IMR-90 (cell line): ENCODE results near the gene CCNE1. TPM values are rescaled to one million over a fixed set of nuclear protein-coding genes. Genes with fewer than 3 reads are reported as not detected.
"Not testable (repeated sequence)": the region's sequence is repeated elsewhere in the genome, so short reads cannot be mapped to it uniquely, and the experiment has no call there.

Experiments used
- ATAC-seq: fragments of 200-7000 bp; cut with Tn5 transposase; 2 replicates; pipeline ENCODE4 v1.9.1; 2020; ENCODE audit warnings: low read depth, mild to moderate bottlenecking, moderate library complexity
- BruUV-seq: library from RNA; stranded (reverse); fragments of 400-500 nt; replicated peaks from 2 replicates; lab custom pipeline; 2021; lab: Mats Ljungman, UMichigan
- CTCF ChIA-PET: fragments of 300-600 bp; formaldehyde crosslinking; extraction: SDS; loops from one replicate; lab custom pipeline; 2021; ENCODE audit warnings: antibody characterized with exemption; lab: Yijun Ruan, JAX
- POLR2A ChIA-PET: fragments of 300-600 bp; sonication (Branson Sonifier 250); formaldehyde crosslinking; loops from one replicate; lab custom pipeline; 2022; ENCODE audit warnings: antibody characterized with exemption; ENCODE audit not compliant: unreplicated experiment; lab: Charles Lee
- DNase-seq: peaks from one replicate; pipeline ENCODE4 v3.0.0; 2013
- H2AFZ ChIP-seq: replicated peaks from 2 replicates; pipeline ENCODE3; 2013; ENCODE audit warnings: low read length, mild to moderate bottlenecking; ENCODE audit not compliant: poor library complexity
- H2AK5ac ChIP-seq: 2 replicates; pipeline ENCODE4 v1.6.1; 2013; ENCODE audit warnings: low read depth, low read length, inconsistent platforms
- H2AK9ac ChIP-seq: replicated peaks from 2 replicates; pipeline ENCODE3; 2013; ENCODE audit warnings: mild to moderate bottlenecking, low read depth, low read length, moderate library complexity; ENCODE audit not compliant: poor library complexity
- H2BK120ac ChIP-seq: 2 replicates; pipeline ENCODE4 v1.6.1; 2013; ENCODE audit warnings: low read depth, low read length, inconsistent platforms
- H2BK15ac ChIP-seq: 3 replicates; pipeline ENCODE4 v1.6.1; 2013; ENCODE audit warnings: low read depth, low read length, inconsistent platforms
- H2BK20ac ChIP-seq: 2 replicates; pipeline ENCODE4 v1.6.1; 2013; ENCODE audit warnings: low read depth, mild to moderate bottlenecking, inconsistent platforms, low read length, moderate library complexity
- H2BK5ac ChIP-seq: 2 replicates; pipeline ENCODE4 v1.6.1; 2013; ENCODE audit warnings: mild to moderate bottlenecking, low read depth, low read length, inconsistent platforms; ENCODE audit not compliant: poor library complexity, severe bottlenecking
- H3K14ac ChIP-seq: replicated peaks from 2 replicates; pipeline ENCODE4 v1.6.1; 2013; ENCODE audit warnings: low read depth, low read length, inconsistent platforms
- H3K18ac ChIP-seq: 2 replicates; pipeline ENCODE4 v1.6.1; 2013; ENCODE audit warnings: low read depth, low read length, control low read depth
- H3K23ac ChIP-seq: 2 replicates; pipeline ENCODE4 v1.6.1; 2013; ENCODE audit warnings: low read depth, low read length, inconsistent platforms
- H3K27ac ChIP-seq: 2 replicates; pipeline ENCODE4 v1.5.1; 2013; ENCODE audit warnings: mild to moderate bottlenecking, control low read depth, low read length; ENCODE audit not compliant: insufficient read depth
- H3K27me3 ChIP-seq: 2 replicates; pipeline ENCODE4 v1.6.1; 2013; ENCODE audit warnings: low read length; ENCODE audit not compliant: control insufficient read depth, insufficient read depth
- H3K36me3 ChIP-seq: 2 replicates; pipeline ENCODE4 v1.6.1; 2013; ENCODE audit warnings: low read length, mixed read lengths; ENCODE audit not compliant: control insufficient read depth, insufficient read depth
- H3K4ac ChIP-seq: 2 replicates; pipeline ENCODE4 v1.6.1; 2013; ENCODE audit warnings: low read depth, low read length, inconsistent platforms
- H3K4me1 ChIP-seq: 2 replicates; pipeline ENCODE4 v1.6.1; 2013; ENCODE audit warnings: low read length, mixed read lengths; ENCODE audit not compliant: control insufficient read depth, insufficient read depth
- H3K4me2 ChIP-seq: 2 replicates; pipeline ENCODE4 v1.6.1; 2013; ENCODE audit warnings: low read depth, mild to moderate bottlenecking, control low read depth, low read length, moderate library complexity
- H3K4me3 ChIP-seq: 2 replicates; pipeline ENCODE4 v1.5.1; 2013; ENCODE audit warnings: low read depth, mild to moderate bottlenecking, control low read depth, low read length, moderate library complexity; ENCODE audit not compliant: insufficient read depth
- H3K56ac ChIP-seq: 2 replicates; pipeline ENCODE4 v1.6.1; 2013; ENCODE audit warnings: low read length, inconsistent platforms; ENCODE audit not compliant: insufficient read depth; ENCODE audit errors: extremely low read depth
- H3K79me1 ChIP-seq, 2 experiments: 2 replicates each; pipeline ENCODE4 v1.6.1; 2013; ENCODE audit warnings: low read length in 2 of 2, inconsistent platforms in 1 of 2, low read depth in 1 of 2
- H3K9ac ChIP-seq: 2 replicates; pipeline ENCODE4 v1.6.1; 2013; ENCODE audit warnings: low read depth, low read length, control low read depth
- H3K9me1 ChIP-seq: 2 replicates; pipeline ENCODE4 v1.6.1; 2013; ENCODE audit warnings: low read length, inconsistent platforms; ENCODE audit not compliant: insufficient read depth
- H3K9me3 ChIP-seq: 2 replicates; pipeline ENCODE4 v1.6.1; 2013; ENCODE audit warnings: low read length; ENCODE audit not compliant: control insufficient read depth, insufficient read depth
- H4K20me1 ChIP-seq: 2 replicates; pipeline ENCODE4 v1.6.1; 2013; ENCODE audit warnings: low read length, inconsistent platforms; ENCODE audit not compliant: insufficient read depth
- H4K5ac ChIP-seq: 2 replicates; pipeline ENCODE4 v1.6.1; 2013; ENCODE audit warnings: mild to moderate bottlenecking, low read depth, low read length, control low read depth
- H4K8ac ChIP-seq, 2 experiments: 2 replicates each; pipeline ENCODE4 v1.6.1; 2013; ENCODE audit warnings: low read depth in 2 of 2, low read length in 2 of 2, control low read depth in 1 of 2, inconsistent platforms in 1 of 2
- H4K91ac ChIP-seq: 2 replicates; pipeline ENCODE4 v1.6.1; 2013; ENCODE audit warnings: low read depth, low read length, inconsistent platforms; ENCODE audit not compliant: insufficient read depth
- WGBS, 2 experiments: methylation state at CpG; one replicate each; pipeline versions ENCODE4 v1.1.5 to v1.1.7; 2013; ENCODE audit warnings: missing lambda C conversion rate in 2 of 2; ENCODE audit not compliant: insufficient read length in 1 of 2; ENCODE audit errors: extremely low coverage in 2 of 2; 5-methylcytosine and 5-hydroxymethylcytosine counted together
- dilution Hi-C: fragments of 300-500 bp; cut with HindIII; formaldehyde crosslinking; loops from one replicate; pipeline ENCODE4 v1.14.3; 2018; ENCODE audit warnings: low sequenced_read_pairs; ENCODE audit not compliant: unreplicated experiment
- in situ Hi-C: fragments of 300-500 bp; cut with MboI; formaldehyde crosslinking; loops from 3 replicates; pipeline ENCODE4 v1.14.3; 2019; ENCODE audit warnings: low sequenced_read_pairs, inconsistent platforms, mixed read lengths
- intact Hi-C: fragments of 100-400 bp; cut with micrococcal nuclease; formaldehyde crosslinking; loops from 2 replicates; pipeline ENCODE4 v1.10.0; 2022
- polyA plus RNA-seq, 3 experiments: library from polyadenylated mRNA; depleted of rRNA; stranded (reverse); fragments of >200 nt; gene quantifications; 2 replicates each; pipeline ENCODE4 v1.2.3, GENCODE V29; 2012; ENCODE audit warnings: low replicate concordance in 1 of 3
- total RNA-seq: library from RNA; depleted of rRNA; stranded (reverse); fragments of >200 nt; gene quantifications from 2 replicates; pipeline ENCODE4 v1.2.3, GENCODE V29; 2012

CCNE1 gene
- total and polyA plus RNA-seq, 2 of the 4 experiments (the other 2 are of a cell fraction), result 6.8 to 7.0 TPM

DNA sequence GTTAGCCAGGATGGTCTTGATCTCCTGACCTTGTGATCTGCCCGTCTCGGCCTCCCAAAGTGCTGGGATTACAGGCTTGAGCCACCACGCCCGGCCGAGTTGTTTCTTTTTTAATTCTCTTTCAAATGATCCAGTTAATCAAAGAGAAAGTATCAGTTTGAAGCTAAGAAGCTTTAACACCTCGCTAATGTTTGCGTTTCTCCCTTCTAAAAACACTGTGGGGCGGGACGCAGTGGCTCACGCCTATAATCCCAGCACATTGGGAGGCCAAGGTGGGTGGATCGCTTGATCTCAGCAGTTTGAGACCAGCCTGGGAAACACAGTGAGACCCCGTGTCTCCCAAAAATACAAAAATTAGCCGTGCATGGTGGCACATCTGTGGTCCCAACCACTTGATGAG, 7.8 kb upstream of the CCNE1 start:
- in situ Hi-C loops, H2BK120ac ChIP-seq, H4K8ac ChIP-seq, POLR2A ChIA-PET, H3K14ac ChIP-seq, H3K4me3 ChIP-seq, H2BK5ac ChIP-seq, H4K5ac ChIP-seq, DNase-seq, H3K27me3 ChIP-seq, ATAC-seq, H3K9me3 ChIP-seq, H3K4ac ChIP-seq, H2BK20ac ChIP-seq, H3K23ac ChIP-seq, H3K36me3 ChIP-seq, CTCF ChIA-PET, H2AK5ac ChIP-seq, H3K18ac ChIP-seq, H3K4me2 ChIP-seq, H3K9ac ChIP-seq, intact Hi-C loops, H3K79me1 ChIP-seq, BruUV-seq, H3K4me1 ChIP-seq, dilution Hi-C loops, H3K56ac ChIP-seq, H2AK9ac ChIP-seq, H2BK15ac ChIP-seq, H4K20me1 ChIP-seq, H4K91ac ChIP-seq, H3K9me1 ChIP-seq, H3K27ac ChIP-seq, H2AFZ ChIP-seq: not testable (repeated sequence)
- 90% methylated on average over 8 of the region's 13 CpGs; no CpG with 5 or more reads in 1 of the 2 experiments for WGBS, 2 experiments
